OCI-LY3 (cell line): ENCODE measurements around the gene CNTNAP1.

Source experiments
- H2AFZ ChIP-seq: fragments of 200-600, 300-600 bp; shearing (Covaris generic); 2 replicates; pipeline ENCODE4 v1.6.0; 2014; ENCODE audit warnings: antibody characterized with exemption, low read depth, low read length
- H3K27ac ChIP-seq: fragments of 200-600, 300-600 bp; sonication (generic); 2 replicates; pipeline ENCODE4 v1.5.1; 2014; ENCODE audit warnings: mild to moderate bottlenecking, low read length, moderate library complexity, mixed read lengths
- H3K27me3 ChIP-seq: fragments of 200-600, 300-600 bp; sonication (generic); 2 replicates; pipeline ENCODE4 v1.6.1; 2014; ENCODE audit warnings: low read depth, low read length, mixed read lengths
- H3K36me3 ChIP-seq: fragments of 200-600, 300-600 bp; sonication (generic); replicated peaks from 2 replicates; pipeline ENCODE3; 2014; ENCODE audit warnings: low read depth, low read length, mixed read lengths
- H3K4me1 ChIP-seq: fragments of 300-600, 200-600 bp; sonication (generic); 2 replicates; pipeline ENCODE4 v1.6.1; 2014; ENCODE audit warnings: low read length, mixed read lengths
- H3K4me2 ChIP-seq: fragments of 200-600, 300-600 bp; sonication (generic); 2 replicates; pipeline ENCODE4 v1.6.1; 2014; ENCODE audit warnings: low read length, mixed read lengths
- H3K4me3 ChIP-seq: fragments of 300-600, 200-600 bp; sonication (generic); 2 replicates; pipeline ENCODE4 v1.5.1; 2014; ENCODE audit warnings: antibody characterized with exemption, mild to moderate bottlenecking, low read length, moderate library complexity
- H3K79me2 ChIP-seq: fragments of 300-600, 200-600 bp; shearing (Covaris generic); 2 replicates; pipeline ENCODE4 v1.6.1; 2014; ENCODE audit warnings: mild to moderate bottlenecking, low read length, mixed read lengths
- H3K9ac ChIP-seq: fragments of 300-600, 200-600 bp; shearing (Covaris generic); 2 replicates; pipeline ENCODE4 v1.6.0; 2014; ENCODE audit warnings: mild to moderate bottlenecking, low read length, moderate library complexity
- H3K9me3 ChIP-seq: fragments of 200-600, 300-600 bp; shearing (Covaris generic); 2 replicates; pipeline ENCODE4 v1.6.1; 2014; ENCODE audit warnings: low read length, mixed read lengths; ENCODE audit not compliant: insufficient read depth
- H4K20me1 ChIP-seq: fragments of 200-600, 300-600 bp; sonication (generic); 2 replicates; pipeline ENCODE4 v1.6.1; 2016; ENCODE audit warnings: low read length, mixed read lengths; ENCODE audit not compliant: insufficient read depth
- EZH2phosphoT487 ChIP-seq: fragments of 200-600 bp; shearing (Covaris generic); IDR thresholded peaks from 2 replicates; pipeline ENCODE4 v1.6.1; 2018; ENCODE audit warnings: antibody characterized with exemption, mixed run types, low read depth
- TF ChIP-seq, protein P1 (sequence below): fragments of 200-600, 300-600 bp; sonication (generic); IDR thresholded peaks from 2 replicates; pipeline ENCODE4 v1.5.1; 2014; ENCODE audit warnings: antibody characterized with exemption, low read length, low read depth

The CNTNAP1 gene

DNA sequence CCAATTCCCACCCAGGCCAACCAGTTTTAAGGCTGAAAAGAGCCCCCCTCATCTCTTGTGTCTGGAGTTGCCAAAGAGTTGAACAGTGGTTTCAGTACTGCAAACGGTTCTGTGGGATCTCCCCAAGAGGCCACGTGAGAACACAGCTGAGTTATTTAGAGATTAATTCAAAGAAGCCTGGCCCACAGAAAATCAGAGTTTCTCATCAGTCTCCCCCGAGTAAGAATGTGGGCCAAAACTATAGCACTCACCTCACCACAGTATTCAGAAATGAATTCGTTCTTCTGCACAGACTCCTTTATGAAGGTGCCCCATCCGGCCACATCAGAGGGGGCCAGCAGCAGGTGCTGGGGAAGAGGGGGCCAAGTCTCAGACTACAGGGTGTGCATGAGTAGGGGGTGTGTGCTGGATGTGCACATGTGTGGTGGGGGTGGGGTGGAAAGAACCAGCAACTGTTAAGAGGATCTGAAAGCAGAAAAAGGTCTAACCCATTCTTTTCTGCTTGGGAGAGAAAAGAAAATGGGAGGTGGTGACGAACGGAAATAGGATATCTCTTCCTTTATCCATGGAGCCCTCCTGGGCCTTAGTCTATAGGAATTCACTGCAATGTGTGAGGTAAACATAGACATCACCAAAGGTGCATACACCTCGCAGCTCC, 22.6 kb downstream of the CNTNAP1 start:
- TF ChIP-seq EZH2phosphoT487, result peak; percentile 97
- TF ChIP-seq, protein P1, sequence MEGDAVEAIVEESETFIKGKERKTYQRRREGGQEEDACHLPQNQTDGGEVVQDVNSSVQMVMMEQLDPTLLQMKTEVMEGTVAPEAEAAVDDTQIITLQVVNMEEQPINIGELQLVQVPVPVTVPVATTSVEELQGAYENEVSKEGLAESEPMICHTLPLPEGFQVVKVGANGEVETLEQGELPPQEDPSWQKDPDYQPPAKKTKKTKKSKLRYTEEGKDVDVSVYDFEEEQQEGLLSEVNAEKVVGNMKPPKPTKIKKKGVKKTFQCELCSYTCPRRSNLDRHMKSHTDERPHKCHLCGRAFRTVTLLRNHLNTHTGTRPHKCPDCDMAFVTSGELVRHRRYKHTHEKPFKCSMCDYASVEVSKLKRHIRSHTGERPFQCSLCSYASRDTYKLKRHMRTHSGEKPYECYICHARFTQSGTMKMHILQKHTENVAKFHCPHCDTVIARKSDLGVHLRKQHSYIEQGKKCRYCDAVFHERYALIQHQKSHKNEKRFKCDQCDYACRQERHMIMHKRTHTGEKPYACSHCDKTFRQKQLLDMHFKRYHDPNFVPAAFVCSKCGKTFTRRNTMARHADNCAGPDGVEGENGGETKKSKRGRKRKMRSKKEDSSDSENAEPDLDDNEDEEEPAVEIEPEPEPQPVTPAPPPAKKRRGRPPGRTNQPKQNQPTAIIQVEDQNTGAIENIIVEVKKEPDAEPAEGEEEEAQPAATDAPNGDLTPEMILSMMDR, result no peak
- Histone ChIP-seq H3K79me2 (no peaks in the 10 kb centered on the region), H3K27me3 (no peaks in the 10 kb centered on the region), H3K9ac (peak overlapping the region; percentile 66), H3K4me1 (peaks cover 84% of the 10 kb centered on the region), H2AFZ (no peak overlapping the region), H3K36me3 (peaks cover 65% of the 10 kb centered on the region), H3K27ac (peak overlapping the region; percentile 92), H3K4me2 (peak overlapping the region; percentile 77), H3K9me3 (no peaks in the 10 kb centered on the region), H4K20me1 (no peaks in the 10 kb centered on the region), H3K4me3 (peak overlapping the region; percentile 47)

DNA sequence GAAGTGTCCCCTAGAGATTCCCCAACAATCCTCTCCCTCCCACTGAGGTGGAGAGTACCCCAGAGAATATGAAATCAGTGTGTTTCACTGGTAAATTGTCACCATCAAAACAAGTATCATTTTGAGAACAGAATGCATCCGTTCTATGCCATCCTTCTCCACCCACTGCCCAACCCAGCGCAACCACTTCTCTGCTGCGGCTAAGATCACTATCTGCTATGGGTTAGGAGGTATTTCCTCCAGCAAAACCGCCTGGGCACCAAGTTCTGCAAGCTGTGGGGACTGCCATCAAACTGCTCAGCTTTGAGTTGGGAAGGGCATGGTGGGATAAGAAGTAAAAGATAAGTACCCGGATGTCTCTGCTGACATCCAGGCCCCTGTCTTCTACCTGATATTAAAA, 24.4 kb downstream of the CNTNAP1 start:
- Histone ChIP-seq H3K4me3 (no peak overlapping the region), H2AFZ (no peak overlapping the region), H4K20me1 (no peaks in the 10 kb centered on the region), H3K27ac (peak overlapping the region; percentile 92), H3K36me3 (peaks cover 55% of the 10 kb centered on the region), H3K27me3 (no peaks in the 10 kb centered on the region), H3K79me2 (no peaks in the 10 kb centered on the region), H3K9me3 (no peaks in the 10 kb centered on the region), H3K4me2 (peak overlapping the region; percentile 77), H3K4me1 (peaks cover 76% of the 10 kb centered on the region), H3K9ac (peak overlapping the region; percentile 66; the same call in 1 of the 2 replicates)
- TF ChIP-seq, protein P1, result no peak
- TF ChIP-seq EZH2phosphoT487, result no peak

DNA sequence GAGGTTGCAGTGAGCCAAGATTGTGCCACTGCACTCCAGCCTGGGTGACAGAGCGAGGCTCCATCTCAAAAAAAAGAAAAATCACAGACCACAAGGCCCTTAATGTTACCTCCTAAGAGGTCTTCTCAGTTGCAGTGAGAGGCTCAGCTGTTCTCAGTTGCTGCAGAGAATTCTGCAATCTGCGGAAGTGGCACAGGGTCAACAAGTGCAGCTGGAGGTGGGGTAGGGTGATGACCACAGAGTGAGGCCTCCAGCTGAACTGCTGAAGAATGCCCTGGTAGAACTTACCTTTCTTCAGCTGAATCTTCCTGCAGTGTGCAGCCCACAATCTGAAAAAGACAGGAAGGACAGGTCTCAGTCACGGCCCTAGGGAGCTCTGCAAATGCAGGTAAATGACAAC, 26.3 kb downstream of the CNTNAP1 start:
- Histone ChIP-seq H3K36me3 (peaks cover 55% of the 10 kb centered on the region), H2AFZ (no peak overlapping the region), H3K4me2 (peak overlapping the region; percentile 24), H3K79me2 (no peaks in the 10 kb centered on the region), H3K27ac (0 out of 2 replicates have a peak overlapping the region, but pooled peaks have one; percentile 21), H3K9me3 (no peaks in the 10 kb centered on the region), H3K4me1 (peaks cover 57% of the 10 kb centered on the region), H4K20me1 (no peaks in the 10 kb centered on the region), H3K4me3 (no peak overlapping the region), H3K27me3 (no peaks in the 10 kb centered on the region), H3K9ac (no peak overlapping the region)
- TF ChIP-seq EZH2phosphoT487, result no peak

DNA sequence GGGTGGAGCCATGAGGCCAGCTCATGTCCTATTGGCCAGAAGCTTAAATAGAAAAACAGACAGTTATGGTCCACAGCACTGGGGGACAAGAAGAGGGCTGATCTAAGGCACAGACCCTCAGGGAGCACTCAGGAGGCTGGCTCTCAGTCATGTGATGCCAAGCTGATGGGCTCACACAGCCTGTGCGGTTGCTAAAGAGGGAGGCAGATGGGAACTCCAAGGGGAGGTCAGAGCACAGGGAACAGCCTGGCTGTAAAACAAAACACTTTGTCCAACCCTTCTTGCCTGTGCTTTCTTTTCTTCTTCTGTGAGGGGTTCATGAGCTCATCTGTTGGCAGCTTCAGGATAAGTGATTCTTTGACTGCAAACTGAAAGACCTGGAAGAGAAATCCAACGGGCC, 27.2 kb downstream of the CNTNAP1 start:
- Histone ChIP-seq H3K4me3 (no peak overlapping the region), H3K79me2 (no peaks in the 10 kb centered on the region), H3K9me3 (no peaks in the 10 kb centered on the region), H3K9ac (no peak overlapping the region), H3K27ac (no peak overlapping the region), H3K36me3 (peaks cover 50% of the 10 kb centered on the region), H3K4me2 (no peak overlapping the region), H3K4me1 (peaks cover 47% of the 10 kb centered on the region), H2AFZ (no peak overlapping the region), H4K20me1 (no peaks in the 10 kb centered on the region), H3K27me3 (no peaks in the 10 kb centered on the region)
- TF ChIP-seq, protein P1, result no peak
